Bone marrow (tissue), 2 donors: ENCODE results near the gene MMP15.
"Not testable (repeated sequence)": the region's sequence is repeated elsewhere in the genome, so short reads cannot be mapped to it uniquely, and the experiment has no call there.

Experiments
- DNase-seq, 2 donors: peaks; one replicate each; lab custom pipeline; 2025; lab: John Stamatoyannopoulos, UW

Gene MMP15

GRCh38 chr16:58086381-58087208 lies 61.0 kb downstream of the MMP15 start:
- DNase-seq, result no peak

DNA sequence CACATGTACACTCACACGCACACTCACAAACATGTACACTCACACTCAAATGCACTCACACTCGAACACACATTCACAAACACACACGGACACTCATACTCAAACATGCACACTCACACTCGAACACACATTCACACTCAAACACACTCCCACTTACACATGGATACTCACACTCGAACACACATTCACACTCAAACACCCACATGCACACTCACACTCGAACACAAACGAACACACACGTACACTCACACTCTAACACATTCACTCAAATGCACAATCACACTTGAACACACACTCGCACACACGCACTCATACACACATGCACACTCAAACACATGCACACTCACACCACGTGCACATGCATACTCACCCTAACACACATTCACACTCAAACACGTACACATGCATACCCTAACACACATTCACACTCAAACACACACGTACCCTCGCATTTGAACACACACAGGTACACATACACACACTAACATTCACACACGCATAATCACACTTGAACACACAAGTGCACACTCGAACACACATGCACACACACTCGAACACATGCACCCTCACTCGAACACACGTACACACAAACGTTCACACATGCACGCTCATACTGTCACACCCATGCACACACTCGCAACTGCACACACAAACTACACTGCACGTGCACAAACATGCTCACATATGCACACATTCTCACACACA lies 61.8 kb downstream of the MMP15 start:
- DNase-seq, result no peak

GRCh38 chr16:58088091-58088490 lies 62.5 kb downstream of the MMP15 start:
- no peak for DNase-seq

- DNase-seq, result not testable (repeated sequence)
Observed at GRCh38 chr16:58090396-58090795, 64.8 kb downstream of the MMP15 start.

GRCh38 chr16:58094026-58094425 lies 68.5 kb downstream of the MMP15 start:
- no peak for DNase-seq

DNA sequence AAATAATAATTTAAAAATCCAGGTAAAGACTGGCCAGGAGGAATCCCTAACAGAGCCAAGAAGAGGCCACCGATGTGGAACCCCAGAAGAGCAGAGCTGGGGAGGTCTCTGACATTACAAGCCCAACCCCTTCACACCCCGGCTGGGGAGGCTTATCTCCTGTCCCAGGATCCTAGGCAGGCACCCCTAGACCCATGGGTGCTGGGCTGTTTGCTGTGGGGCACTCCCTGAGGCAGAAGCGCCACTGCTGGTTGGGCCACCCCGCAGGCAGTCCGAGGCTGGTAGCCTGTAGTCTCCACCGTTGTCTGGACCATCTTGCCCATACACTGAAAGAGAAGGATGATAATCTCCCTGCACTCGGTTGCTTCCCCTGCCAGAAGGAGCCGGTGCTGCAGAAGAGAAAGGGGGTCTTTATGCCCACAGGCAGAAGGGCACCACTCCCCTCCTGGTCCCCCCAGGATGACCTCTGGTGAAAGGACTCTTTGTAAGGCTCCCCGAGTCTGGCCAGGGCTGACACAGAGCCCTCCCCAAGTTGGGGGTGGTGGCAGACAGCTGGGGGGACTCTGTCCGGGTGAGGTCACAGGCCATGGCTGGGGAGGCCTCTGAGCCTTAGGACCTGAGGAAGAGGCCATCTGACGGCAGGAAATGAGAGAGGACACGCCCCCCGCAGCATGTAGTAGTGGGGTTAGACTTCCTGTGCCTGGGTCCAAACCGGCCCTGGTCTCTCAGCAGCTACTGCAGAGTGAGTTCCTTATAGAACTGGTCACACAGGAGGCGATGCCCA lies 69.4 kb downstream of the MMP15 start:
- no peak for DNase-seq

GRCh38 chr16:58095575-58095960 lies 70.0 kb downstream of the MMP15 start:
- not testable (repeated sequence) for DNase-seq

DNA sequence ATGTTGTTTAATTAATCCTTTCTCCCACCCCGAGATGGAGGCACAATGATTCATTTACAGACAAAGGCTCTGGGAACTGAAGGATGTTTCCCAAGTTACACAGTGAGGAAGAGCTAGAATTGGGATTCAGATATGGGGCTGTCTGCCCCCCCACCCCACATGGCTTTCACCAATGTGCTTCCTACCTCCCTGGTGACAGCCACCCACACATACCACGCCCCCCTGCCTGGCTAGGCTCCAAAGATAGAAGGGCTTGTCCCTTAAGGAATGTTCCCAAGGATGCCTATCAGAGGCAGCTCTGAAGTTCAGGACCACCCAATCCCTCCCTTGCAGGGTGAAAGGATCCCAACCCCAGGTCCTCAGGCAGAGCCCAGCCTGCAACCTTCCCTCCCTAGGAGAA lies 70.7 kb downstream of the MMP15 start:
- DNase-seq, result no peak
